Neural crest cell (in vitro differentiated cells): ENCODE results near the gene MYLK4. TPM values are rescaled to one million over a fixed set of nuclear protein-coding genes. Genes with fewer than 3 reads are reported as not detected.
A peak's percentile ranks its signal among the peaks of the same experiment; 100 is the strongest.

Source experiments
- DNase-seq: peaks from one replicate; pipeline ENCODE4 v3.0.0; 2021; ENCODE audit warnings: low read depth, mixed read lengths, low spot score
- H3K27ac Mint-ChIP-seq: one replicate; pipeline ENCODE4 v1.8.0; 2021; ENCODE audit warnings: mild to moderate bottlenecking, mixed read lengths; ENCODE audit not compliant: unreplicated experiment
- H3K27me3 Mint-ChIP-seq: 2 replicates; pipeline ENCODE4 v1.8.0; 2021; ENCODE audit warnings: low read depth, mild to moderate bottlenecking, mixed read lengths
- H3K36me3 Mint-ChIP-seq: 2 replicates; pipeline ENCODE4 v1.8.0; 2021; ENCODE audit warnings: low read depth, mild to moderate bottlenecking, mixed read lengths
- H3K4me1 Mint-ChIP-seq: 2 replicates; pipeline ENCODE4 v1.8.0; 2021; ENCODE audit warnings: mixed read lengths
- H3K4me3 Mint-ChIP-seq: one replicate; pipeline ENCODE4 v1.8.0; 2021; ENCODE audit warnings: mild to moderate bottlenecking, mixed read lengths
- H3K9me3 Mint-ChIP-seq: 2 replicates; pipeline ENCODE4 v1.8.0; 2021; ENCODE audit warnings: mixed read lengths
- CTCF ChIP-seq: fragments of 200-600 bp; sonication (generic); conservative IDR thresholded peaks from 2 replicates; pipeline ENCODE4 v1.5.0; 2021; ENCODE audit warnings: antibody characterized with exemption, mild to moderate bottlenecking
- total RNA-seq: library from RNA; stranded (reverse); gene quantifications from 2 replicates; pipeline ENCODE4 v1.2.1, GENCODE V29; 2021

The MYLK4 gene
- total RNA-seq, 1 donor from 2014 or later: 0.96 TPM

DNA sequence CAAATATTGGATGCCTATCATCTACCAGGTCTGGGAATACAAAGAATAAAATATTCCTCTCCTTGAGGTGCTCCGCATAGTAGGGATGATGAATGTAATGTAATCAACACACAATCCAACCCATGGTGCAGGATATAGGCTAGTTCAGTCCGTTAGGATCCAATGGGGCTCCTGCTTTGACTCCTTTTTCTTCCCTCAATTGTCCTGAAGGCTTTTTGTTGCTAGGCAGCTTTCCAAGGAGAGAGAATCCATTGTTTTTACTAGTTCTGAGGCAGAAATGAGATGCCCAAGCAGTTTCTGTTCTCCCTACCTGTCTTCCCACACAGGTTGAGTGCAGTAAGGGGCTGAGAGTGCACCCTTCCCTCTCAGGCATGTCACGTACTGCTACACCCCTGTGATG, 26.5 kb upstream of the MYLK4 start:
- DNase-seq: no peak
- Mint-ChIP-seq H3K36me3 (peaks cover 12% of the 10 kb centered on the region), H3K27ac (no peak overlapping the region), H3K4me3 (no peak overlapping the region), H3K9me3 (no peaks in the 10 kb centered on the region), H3K27me3 (no peaks in the 10 kb centered on the region), H3K4me1 (no peaks in the 10 kb centered on the region)
- no peak for TF ChIP-seq CTCF

DNA sequence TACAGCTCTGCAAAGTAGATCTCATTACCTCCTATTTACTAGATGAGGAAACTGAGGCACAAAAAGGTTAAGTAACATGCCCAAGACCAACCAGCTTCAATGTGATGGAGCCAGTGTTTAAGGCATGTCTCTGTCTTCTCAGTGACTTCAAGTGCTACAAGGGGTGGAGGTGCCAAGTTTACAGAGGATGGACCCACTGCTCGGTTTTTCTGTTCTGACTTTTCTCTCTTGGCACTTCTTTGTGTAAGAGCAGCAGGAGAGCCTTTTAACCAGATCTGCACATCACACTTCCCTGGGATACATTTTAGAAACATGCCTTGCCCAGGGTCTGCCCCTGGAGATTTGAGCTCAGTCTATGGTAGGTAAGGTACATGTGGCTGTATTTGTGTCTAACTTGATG, 24.3 kb upstream of the MYLK4 start:
- Mint-ChIP-seq H3K9me3 (no peaks in the 10 kb centered on the region), H3K4me3 (no peak overlapping the region)

GRCh38 chr6:2773449-2773848, 22.7 kb upstream of the MYLK4 start:
- Mint-ChIP-seq H3K27ac (no peak overlapping the region), H3K36me3 (peaks cover 17% of the 10 kb centered on the region), H3K9me3 (no peaks in the 10 kb centered on the region), H3K27me3 (no peaks in the 10 kb centered on the region), H3K4me1 (peaks cover 22% of the 10 kb centered on the region), H3K4me3 (no peak overlapping the region)
- DNase-seq: no peak
- TF ChIP-seq CTCF: no peak

More for the DNA sequence above, 24.3 kb upstream of the MYLK4 start:
- TF ChIP-seq CTCF: no peak
- Mint-ChIP-seq H3K27ac (no peak overlapping the region), H3K36me3 (peaks cover 15% of the 10 kb centered on the region), H3K27me3 (no peaks in the 10 kb centered on the region), H3K4me1 (peaks cover 11% of the 10 kb centered on the region)
- DNase-seq: no peak

DNA sequence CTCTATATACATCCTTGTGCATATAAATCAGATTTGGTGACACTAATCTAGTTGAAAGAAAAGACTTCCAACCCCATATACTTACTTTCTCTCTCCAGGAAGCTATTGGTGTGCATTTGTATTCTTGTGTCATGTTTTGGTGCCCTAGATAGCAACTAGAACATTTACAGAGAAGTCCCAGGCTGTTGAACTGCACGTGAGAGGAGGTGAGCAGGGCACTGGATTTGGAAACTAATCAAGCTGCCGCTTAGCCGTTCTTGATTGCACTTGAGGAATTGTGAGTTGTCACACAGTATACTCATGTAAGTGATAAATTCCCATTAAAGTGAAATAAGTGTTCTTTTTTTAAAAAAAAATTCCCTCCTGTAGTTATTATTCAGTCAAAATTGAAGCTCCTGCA, 22.1 kb upstream of the MYLK4 start:
- Mint-ChIP-seq H3K36me3 (peaks cover 17% of the 10 kb centered on the region), H3K27ac (no peak overlapping the region), H3K4me1 (peaks cover 28% of the 10 kb centered on the region), H3K9me3 (no peaks in the 10 kb centered on the region), H3K27me3 (no peaks in the 10 kb centered on the region), H3K4me3 (no peak overlapping the region)
- TF ChIP-seq CTCF: no peak
- no peak for DNase-seq

GRCh38 chr6:2771079-2771478, 20.4 kb upstream of the MYLK4 start:
- Mint-ChIP-seq H3K27me3 (no peaks in the 10 kb centered on the region), H3K9me3 (no peaks in the 10 kb centered on the region), H3K4me3 (peak overlapping the region; percentile 32), H3K27ac (no peak overlapping the region), H3K4me1 (peaks cover 39% of the 10 kb centered on the region), H3K36me3 (peaks cover 14% of the 10 kb centered on the region)
- TF ChIP-seq CTCF: no peak
- no peak for DNase-seq

GRCh38 chr6:2770171-2770570, 19.4 kb upstream of the MYLK4 start:
- H3K9me3 Mint-ChIP-seq: no peaks in the 10 kb centered on the region
- no peak for DNase-seq
- no peaks in the 10 kb centered on the region for H3K27me3 Mint-ChIP-seq
- no peak overlapping the region for H3K27ac Mint-ChIP-seq
- H3K4me3 Mint-ChIP-seq: peak overlapping the region; percentile 52
- H3K36me3 Mint-ChIP-seq: peaks cover 13% of the 10 kb centered on the region
- TF ChIP-seq CTCF: no peak
- peaks cover 39% of the 10 kb centered on the region for H3K4me1 Mint-ChIP-seq
